Nucleus accumbens (tissue), 56 donors: Measurements from ENCODE around the gene SLC22A3.
A peak's percentile ranks its signal among the peaks of the same experiment; 100 is the strongest.

ENCODE experiments used
- DNase-seq, 56 donors: peaks; one replicate each; lab custom pipeline; 2025; lab: John Stamatoyannopoulos, UW

The SLC22A3 gene

GRCh38 chr6:160398674-160399271 is 50.6 kb downstream of the SLC22A3 start:
- DNase-seq, result no peak

- no peak for DNase-seq
Observed at GRCh38 chr6:160400446-160400845, 52.3 kb downstream of the SLC22A3 start.

GRCh38 chr6:160408528-160408927 is 60.4 kb downstream of the SLC22A3 start:
- no peak for DNase-seq

- no peak for DNase-seq
Observed at GRCh38 chr6:160412993-160413392, 64.8 kb downstream of the SLC22A3 start.

- no peak for DNase-seq
Observed at GRCh38 chr6:160417146-160417545, 69.0 kb downstream of the SLC22A3 start.

GRCh38 chr6:160417550-160417949 is 69.4 kb downstream of the SLC22A3 start:
- no peak for DNase-seq

- no peak for DNase-seq
Observed at GRCh38 chr6:160418370-160418769, 70.2 kb downstream of the SLC22A3 start.

GRCh38 chr6:160419488-160419887 is 71.3 kb downstream of the SLC22A3 start:
- no peak for DNase-seq

GRCh38 chr6:160420253-160420968 is 72.2 kb downstream of the SLC22A3 start:
- no peak for DNase-seq

- no peak for DNase-seq
Observed at GRCh38 chr6:160420969-160421556, 72.9 kb downstream of the SLC22A3 start.

GRCh38 chr6:160421854-160422253 is 73.7 kb downstream of the SLC22A3 start:
- DNase-seq, result peak in 4 of 56 donors; percentile 6 to 21 (median 14)

GRCh38 chr6:160424256-160424655 is 76.1 kb downstream of the SLC22A3 start:
- DNase-seq, result no peak

- DNase-seq, result no peak
Observed at GRCh38 chr6:160426136-160426535, 78.0 kb downstream of the SLC22A3 start.

GRCh38 chr6:160427312-160428068 is 79.3 kb downstream of the SLC22A3 start:
- DNase-seq, result no peak

GRCh38 chr6:160428069-160428430 is 79.9 kb downstream of the SLC22A3 start:
- DNase-seq, result peak in 25 of 56 donors; percentile 1 to 55 (median 19)

GRCh38 chr6:160428818-160429619 is 80.8 kb downstream of the SLC22A3 start:
- DNase-seq, result no peak

GRCh38 chr6:160429620-160429895 is 81.4 kb downstream of the SLC22A3 start:
- no peak for DNase-seq

GRCh38 chr6:160430203-160430602 is 82.0 kb downstream of the SLC22A3 start:
- DNase-seq, result no peak

GRCh38 chr6:160430751-160431150 is 82.6 kb downstream of the SLC22A3 start:
- no peak for DNase-seq

- peak in 3 of 56 donors; percentile 11 to 14 (median 13) for DNase-seq
Observed at GRCh38 chr6:160431226-160431625, 83.0 kb downstream of the SLC22A3 start.
